ENCODE measurements around the gene XIRP2. TPM values are rescaled to one million over a fixed set of nuclear protein-coding genes. Genes with fewer than 3 reads are reported as not detected.

The XIRP2 gene
- total RNA-seq, 1 experiment from 2014 or later = not detected

DNA sequence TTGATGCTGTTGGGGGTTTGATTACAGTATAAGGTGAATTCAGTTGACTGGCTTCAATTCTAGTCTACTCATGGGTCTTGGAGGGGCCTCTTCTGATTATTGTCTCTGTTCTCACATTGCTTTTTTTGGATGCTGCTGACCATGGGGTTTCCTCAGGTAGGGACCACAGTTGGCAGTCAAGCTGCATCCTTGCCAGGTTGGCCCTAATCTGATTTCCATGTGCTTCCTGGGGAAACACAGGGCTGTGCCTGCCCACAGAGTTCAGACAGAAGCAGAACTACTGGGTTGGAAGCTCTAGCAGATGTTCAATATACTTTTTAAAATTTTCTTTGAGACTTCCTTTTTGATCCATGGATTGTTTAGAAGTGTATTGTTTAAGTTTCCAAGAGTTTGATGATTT, 227.3 kb downstream of the XIRP2 start:
- no peak overlapping the region for H3K4me2 ChIP-seq (ENCODE audit: low read length)
- TF ChIP-seq ZNF274 (IDR thresholded peaks at IDR 0.05; ENCODE audit: low read depth, low read length) = no peak
- no peak for TF ChIP-seq EZH2phosphoT487 (IDR thresholded peaks at IDR 0.05; ENCODE audit: borderline replicate concordance)
- TF ChIP-seq, protein P1, sequence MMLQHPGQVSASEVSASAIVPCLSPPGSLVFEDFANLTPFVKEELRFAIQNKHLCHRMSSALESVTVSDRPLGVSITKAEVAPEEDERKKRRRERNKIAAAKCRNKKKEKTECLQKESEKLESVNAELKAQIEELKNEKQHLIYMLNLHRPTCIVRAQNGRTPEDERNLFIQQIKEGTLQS (IDR thresholded peaks at IDR 0.05) = no peak
- no peak for TF ChIP-seq SRF (IDR thresholded peaks at IDR 0.05; ENCODE audit: low read depth)
- TF ChIP-seq YY1 (IDR thresholded peaks at IDR 0.05; ENCODE audit: extremely low read depth, insufficient replicate concordance, low read depth, low read length) = no peak
- TF ChIP-seq, protein P2, sequence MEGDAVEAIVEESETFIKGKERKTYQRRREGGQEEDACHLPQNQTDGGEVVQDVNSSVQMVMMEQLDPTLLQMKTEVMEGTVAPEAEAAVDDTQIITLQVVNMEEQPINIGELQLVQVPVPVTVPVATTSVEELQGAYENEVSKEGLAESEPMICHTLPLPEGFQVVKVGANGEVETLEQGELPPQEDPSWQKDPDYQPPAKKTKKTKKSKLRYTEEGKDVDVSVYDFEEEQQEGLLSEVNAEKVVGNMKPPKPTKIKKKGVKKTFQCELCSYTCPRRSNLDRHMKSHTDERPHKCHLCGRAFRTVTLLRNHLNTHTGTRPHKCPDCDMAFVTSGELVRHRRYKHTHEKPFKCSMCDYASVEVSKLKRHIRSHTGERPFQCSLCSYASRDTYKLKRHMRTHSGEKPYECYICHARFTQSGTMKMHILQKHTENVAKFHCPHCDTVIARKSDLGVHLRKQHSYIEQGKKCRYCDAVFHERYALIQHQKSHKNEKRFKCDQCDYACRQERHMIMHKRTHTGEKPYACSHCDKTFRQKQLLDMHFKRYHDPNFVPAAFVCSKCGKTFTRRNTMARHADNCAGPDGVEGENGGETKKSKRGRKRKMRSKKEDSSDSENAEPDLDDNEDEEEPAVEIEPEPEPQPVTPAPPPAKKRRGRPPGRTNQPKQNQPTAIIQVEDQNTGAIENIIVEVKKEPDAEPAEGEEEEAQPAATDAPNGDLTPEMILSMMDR (IDR thresholded peaks at IDR 0.05 in 2 of 3, conservative IDR thresholded peaks at IDR 0.05 in 1 of 3; ENCODE audit: borderline replicate concordance in 1 of 3, insufficient read depth in 1 of 3, low read depth in 2 of 3, low read length in 2 of 3) = no peak
- no peak for TF ChIP-seq CBX3 (IDR thresholded peaks at IDR 0.05; ENCODE audit: low read depth)
- no peak for TF ChIP-seq RAD21 (IDR thresholded peaks at IDR 0.05; ENCODE audit: low read depth)
- TF ChIP-seq SP1 (IDR thresholded peaks at IDR 0.05; ENCODE audit: low read depth) = no peak
- TF ChIP-seq JUND (IDR thresholded peaks at IDR 0.05) = no peak
- TF ChIP-seq ZFX (IDR thresholded peaks at IDR 0.05) = no peak
- no peak for TF ChIP-seq POLR2AphosphoS5 (IDR thresholded peaks at IDR 0.05; ENCODE audit: low read depth, low read length)
- TF ChIP-seq ELF1 (IDR thresholded peaks at IDR 0.05; ENCODE audit: borderline replicate concordance, low read depth) = no peak
- TF ChIP-seq, protein P3, sequence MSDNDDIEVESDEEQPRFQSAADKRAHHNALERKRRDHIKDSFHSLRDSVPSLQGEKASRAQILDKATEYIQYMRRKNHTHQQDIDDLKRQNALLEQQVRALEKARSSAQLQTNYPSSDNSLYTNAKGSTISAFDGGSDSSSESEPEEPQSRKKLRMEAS (IDR thresholded peaks at IDR 0.05) = no peak
- no peak for TF ChIP-seq SIN3A (IDR thresholded peaks at IDR 0.05; ENCODE audit: low read depth)
- ChIA-PET CTCF (no interaction called here), RAD21 (ENCODE audit: low non-redundant PET in 1 of 2, low total read pairs in 2 of 2, uncharacterized antibody in 2 of 2, unreplicated experiment in 2 of 2) (no interaction called here), POLR2A (no interaction called here)
- no peaks in the 10 kb centered on the region for H3K36me3 ChIP-seq (ENCODE audit: control insufficient read depth in 1 of 2, insufficient read depth in 2 of 2, low read length in 2 of 2)
- no peak for ATAC-seq
- intact Hi-C loops (cut with micrococcal nuclease) = no loop called here
- no peaks in the 10 kb centered on the region for H3K4me1 ChIP-seq (ENCODE audit: control insufficient read depth in 1 of 2, insufficient read depth in 2 of 2, low read length in 2 of 2)
- H3K79me2 ChIP-seq (ENCODE audit: insufficient read depth, low read length) = no peaks in the 10 kb centered on the region
- H3K9me3 ChIP-seq (ENCODE audit: control insufficient read depth in 1 of 2, insufficient read depth in 1 of 2, low read depth in 1 of 2, low read length in 2 of 2) = no peaks in the 10 kb centered on the region; a peak in 1 of 4 replicates
- no peaks in the 10 kb centered on the region for H3K9me2 ChIP-seq (ENCODE audit: insufficient read depth)
- H3K27ac ChIP-seq (ENCODE audit: low read depth, low read length) = no peak overlapping the region
- no peak for DNase-seq (ENCODE audit: low read depth, low spot score)
- no peaks in the 10 kb centered on the region for H3K27me3 ChIP-seq (ENCODE audit: insufficient read depth, low read length)
- H2AFZ ChIP-seq (ENCODE audit: low read depth, low read length, poor library complexity, severe bottlenecking) = no peak overlapping the region
- no peak overlapping the region for H3K4me3 ChIP-seq (replicated peaks in 1 of 2; ENCODE audit: low read depth in 1 of 2, low read length in 2 of 2)
- no peaks in the 10 kb centered on the region for H4K20me1 ChIP-seq (ENCODE audit: insufficient read depth)
- no TSS peak for BruUV-seq (replicated peaks)
- no peak overlapping the region for H3K9ac ChIP-seq (ENCODE audit: low read length)
